Measurements from ENCODE around the gene RGS9. TPM values are rescaled to one million over a fixed set of nuclear protein-coding genes. Genes with fewer than 3 reads are reported as not detected.
"Not testable (repeated sequence)": the region's sequence is repeated elsewhere in the genome, so short reads cannot be mapped to it uniquely, and the experiment has no call there.

Gene RGS9
- total RNA-seq, 1 donor from 2014 or later, result 2.8 TPM

GRCh38 chr17:65095465-65095864, 41.7 kb upstream of the RGS9 start:
- no peak for DNase-seq (ENCODE audit: low read depth, low spot score)
- Mint-ChIP-seq H3K36me3 (ENCODE audit: low read depth) (no peaks in the 10 kb centered on the region), H3K4me1 (no peaks in the 10 kb centered on the region), H3K9me3 (peaks cover 5% of the 10 kb centered on the region), H3K27ac (ENCODE audit: unreplicated experiment) (no peak overlapping the region), H3K27me3 (ENCODE audit: low read depth) (peaks cover 31% of the 10 kb centered on the region), H3K4me3 (no peak overlapping the region)
- TF ChIP-seq, protein P1, sequence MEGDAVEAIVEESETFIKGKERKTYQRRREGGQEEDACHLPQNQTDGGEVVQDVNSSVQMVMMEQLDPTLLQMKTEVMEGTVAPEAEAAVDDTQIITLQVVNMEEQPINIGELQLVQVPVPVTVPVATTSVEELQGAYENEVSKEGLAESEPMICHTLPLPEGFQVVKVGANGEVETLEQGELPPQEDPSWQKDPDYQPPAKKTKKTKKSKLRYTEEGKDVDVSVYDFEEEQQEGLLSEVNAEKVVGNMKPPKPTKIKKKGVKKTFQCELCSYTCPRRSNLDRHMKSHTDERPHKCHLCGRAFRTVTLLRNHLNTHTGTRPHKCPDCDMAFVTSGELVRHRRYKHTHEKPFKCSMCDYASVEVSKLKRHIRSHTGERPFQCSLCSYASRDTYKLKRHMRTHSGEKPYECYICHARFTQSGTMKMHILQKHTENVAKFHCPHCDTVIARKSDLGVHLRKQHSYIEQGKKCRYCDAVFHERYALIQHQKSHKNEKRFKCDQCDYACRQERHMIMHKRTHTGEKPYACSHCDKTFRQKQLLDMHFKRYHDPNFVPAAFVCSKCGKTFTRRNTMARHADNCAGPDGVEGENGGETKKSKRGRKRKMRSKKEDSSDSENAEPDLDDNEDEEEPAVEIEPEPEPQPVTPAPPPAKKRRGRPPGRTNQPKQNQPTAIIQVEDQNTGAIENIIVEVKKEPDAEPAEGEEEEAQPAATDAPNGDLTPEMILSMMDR (conservative IDR thresholded peaks at IDR 0.05), result no peak

GRCh38 chr17:65096382-65096781, 40.8 kb upstream of the RGS9 start:
- H3K27me3 Mint-ChIP-seq (ENCODE audit: low read depth), result peaks cover 24% of the 10 kb centered on the region
- H3K27ac Mint-ChIP-seq (ENCODE audit: unreplicated experiment), result not testable (repeated sequence)

GRCh38 chr17:65097110-65097509, 40.1 kb upstream of the RGS9 start:
- no peaks in the 10 kb centered on the region for H3K36me3 Mint-ChIP-seq (ENCODE audit: low read depth)
- no peak overlapping the region for H3K4me3 Mint-ChIP-seq
- TF ChIP-seq, protein P1 (conservative IDR thresholded peaks at IDR 0.05), result no peak
- peaks cover 5% of the 10 kb centered on the region for H3K9me3 Mint-ChIP-seq
- H3K27ac Mint-ChIP-seq (ENCODE audit: unreplicated experiment), result peak overlapping the region; percentile 19
- H3K4me1 Mint-ChIP-seq, result no peaks in the 10 kb centered on the region
- no peak for DNase-seq (ENCODE audit: low read depth, low spot score)
- H3K27me3 Mint-ChIP-seq (ENCODE audit: low read depth), result peaks cover 21% of the 10 kb centered on the region

More at GRCh38 chr17:65096382-65096781, 40.8 kb upstream of the RGS9 start:
- H3K4me3 Mint-ChIP-seq; H3K36me3 Mint-ChIP-seq (ENCODE audit: low read depth); H3K9me3 Mint-ChIP-seq; H3K4me1 Mint-ChIP-seq; DNase-seq (ENCODE audit: low read depth, low spot score): not testable (repeated sequence)

DNA sequence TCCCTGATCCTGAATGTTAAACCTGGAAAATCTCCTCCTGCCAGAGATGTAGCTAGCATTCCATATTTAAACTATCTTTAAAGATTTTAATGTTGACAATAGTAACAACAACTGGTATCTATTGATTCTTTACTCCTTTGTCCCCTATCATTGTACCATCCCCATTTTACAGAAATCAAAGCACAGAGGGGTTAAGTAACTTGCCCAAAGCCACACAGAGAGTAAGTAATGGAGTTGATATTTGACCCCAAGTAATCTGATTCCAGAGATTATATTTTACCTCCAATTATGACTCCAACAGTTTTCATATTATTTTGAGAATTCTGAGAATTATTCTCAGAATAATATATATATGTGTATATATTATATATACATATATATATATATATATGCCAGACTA, 37.7 kb upstream of the RGS9 start:
- Mint-ChIP-seq H3K4me1 (peaks cover 6% of the 10 kb centered on the region), H3K9me3 (no peaks in the 10 kb centered on the region), H3K27me3 (ENCODE audit: low read depth) (peaks cover 14% of the 10 kb centered on the region), H3K36me3 (ENCODE audit: low read depth) (no peaks in the 10 kb centered on the region), H3K27ac (ENCODE audit: unreplicated experiment) (no peak overlapping the region), H3K4me3 (no peak overlapping the region)
- DNase-seq (ENCODE audit: low read depth, low spot score), result no peak
- TF ChIP-seq, protein P1 (conservative IDR thresholded peaks at IDR 0.05), result no peak

- H3K27me3 Mint-ChIP-seq (ENCODE audit: low read depth), result peaks cover 14% of the 10 kb centered on the region
- H3K4me3 Mint-ChIP-seq, result no peak overlapping the region
- DNase-seq (ENCODE audit: low read depth, low spot score), result no peak
- H3K4me1 Mint-ChIP-seq, result peaks cover 7% of the 10 kb centered on the region
- H3K9me3 Mint-ChIP-seq, result no peaks in the 10 kb centered on the region
- TF ChIP-seq, protein P1 (conservative IDR thresholded peaks at IDR 0.05), result no peak
- no peak overlapping the region for H3K27ac Mint-ChIP-seq (ENCODE audit: unreplicated experiment)
- H3K36me3 Mint-ChIP-seq (ENCODE audit: low read depth), result no peaks in the 10 kb centered on the region
Measured at GRCh38 chr17:65099941-65100315, 37.2 kb upstream of the RGS9 start.

DNA sequence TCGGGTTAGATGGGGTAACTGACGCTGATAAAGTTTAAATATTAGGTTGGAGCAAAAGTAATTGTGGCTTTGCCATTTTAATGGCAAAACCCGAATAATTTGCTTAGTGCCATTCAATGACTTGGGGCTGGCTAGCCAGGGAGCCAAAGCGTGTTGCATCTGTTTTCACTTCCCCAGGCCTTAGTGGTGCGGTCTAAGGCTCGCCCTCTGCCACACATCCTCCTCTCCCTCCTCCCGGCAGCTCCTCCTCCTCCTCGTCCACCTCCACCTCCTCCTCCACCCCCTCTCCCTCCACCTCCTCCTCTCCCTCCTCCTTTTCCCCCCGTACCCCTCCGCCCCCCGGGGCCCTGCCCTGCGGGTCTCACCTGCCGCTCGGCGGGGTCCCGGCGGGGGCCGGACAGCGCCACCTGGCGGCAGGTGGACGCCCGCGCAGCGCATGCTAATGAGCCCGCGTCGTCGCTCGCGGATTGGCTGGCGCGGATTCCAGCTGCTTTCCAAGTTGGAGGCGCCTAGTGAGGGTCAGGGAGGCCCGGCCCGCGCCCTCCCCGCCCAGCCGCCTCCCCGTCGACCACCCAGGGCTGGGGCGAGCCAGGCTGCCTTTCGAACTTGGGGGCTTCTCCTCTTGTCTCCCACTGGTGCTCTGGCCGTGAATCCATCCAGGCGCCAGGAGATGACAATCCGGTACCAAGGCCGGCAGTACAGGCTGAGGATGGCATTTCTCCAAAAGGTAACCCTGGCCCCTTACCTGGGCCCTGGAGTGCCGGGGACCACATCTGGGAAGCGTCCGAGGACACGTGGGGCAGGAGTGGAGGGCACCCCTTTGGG, 36.6 kb upstream of the RGS9 start:
- Mint-ChIP-seq H3K4me3 (peak overlapping the region; percentile 61), H3K36me3 (ENCODE audit: low read depth) (no peaks in the 10 kb centered on the region), H3K4me1 (peaks cover 7% of the 10 kb centered on the region), H3K27ac (ENCODE audit: unreplicated experiment) (no peak overlapping the region), H3K9me3 (no peaks in the 10 kb centered on the region), H3K27me3 (ENCODE audit: low read depth) (peaks cover 14% of the 10 kb centered on the region)
- TF ChIP-seq, protein P1 (conservative IDR thresholded peaks at IDR 0.05), result peak; percentile 84
- peak; percentile 76 for DNase-seq (ENCODE audit: low read depth, low spot score)

Data from neural crest cell (in vitro differentiated cells).